AG09319 (cell line): Measurements from ENCODE around the gene RALGPS1.

Source experiments
- DNase-seq: peaks from one replicate; pipeline ENCODE4 v3.0.0-alpha.2; 2010; ENCODE audit warnings: low read depth; ENCODE audit errors: extremely low read depth
- CTCF ChIP-seq: IDR thresholded peaks from 2 replicates; pipeline ENCODE4 v1.5.1; 2011; ENCODE audit warnings: low read depth, mild to moderate bottlenecking, inconsistent platforms, low read length, moderate library complexity

RALGPS1 gene

DNA sequence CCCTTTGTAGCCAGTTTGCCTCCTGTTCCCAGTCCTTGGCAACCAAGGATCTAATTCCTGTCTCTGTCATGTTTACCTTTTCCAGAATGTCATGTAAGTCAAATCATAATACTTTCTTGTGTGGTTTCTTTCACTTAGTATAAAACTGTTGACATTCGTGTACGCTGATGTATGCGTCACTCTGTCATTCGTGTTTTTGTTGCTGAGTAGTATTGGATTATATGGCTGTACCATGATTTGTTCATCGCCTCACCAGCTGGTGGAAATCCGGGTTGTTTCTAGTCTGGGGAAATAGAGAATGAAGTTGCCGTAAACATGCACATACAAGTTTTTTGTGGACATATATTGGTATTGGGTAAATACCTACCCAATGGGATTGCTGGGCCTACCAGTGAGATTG, 110.5 kb downstream of the RALGPS1 start:
- DNase-seq: no peak
- no peak for TF ChIP-seq CTCF

- DNase-seq: no peak
- no peak for TF ChIP-seq CTCF
Observed at GRCh38 chr9:127027694-127028093, 113.1 kb downstream of the RALGPS1 start.

DNA sequence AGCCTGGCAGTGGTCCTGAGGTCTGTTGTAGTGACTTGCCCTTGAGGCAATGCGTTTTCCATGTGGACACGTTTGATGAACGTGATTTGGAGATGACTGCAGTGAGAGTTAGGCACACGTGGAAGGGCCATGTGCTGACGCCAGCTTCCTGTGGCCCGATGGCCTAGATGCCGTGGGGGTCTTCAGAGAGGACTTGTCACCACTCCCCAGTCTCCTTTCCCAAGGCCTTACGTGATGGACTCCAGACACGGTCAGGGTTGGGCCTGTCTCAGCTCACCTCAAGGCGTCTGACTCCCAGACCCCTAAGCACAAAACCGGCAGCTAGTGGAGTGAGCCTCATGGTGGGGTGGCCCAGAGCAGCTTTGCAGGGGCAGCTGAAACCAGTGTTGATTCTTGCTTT, 115.0 kb downstream of the RALGPS1 start:
- no peak for DNase-seq
- TF ChIP-seq CTCF: no peak

GRCh38 chr9:127030814-127031740, 116.5 kb downstream of the RALGPS1 start:
- DNase-seq: no peak
- TF ChIP-seq CTCF: no peak

DNA sequence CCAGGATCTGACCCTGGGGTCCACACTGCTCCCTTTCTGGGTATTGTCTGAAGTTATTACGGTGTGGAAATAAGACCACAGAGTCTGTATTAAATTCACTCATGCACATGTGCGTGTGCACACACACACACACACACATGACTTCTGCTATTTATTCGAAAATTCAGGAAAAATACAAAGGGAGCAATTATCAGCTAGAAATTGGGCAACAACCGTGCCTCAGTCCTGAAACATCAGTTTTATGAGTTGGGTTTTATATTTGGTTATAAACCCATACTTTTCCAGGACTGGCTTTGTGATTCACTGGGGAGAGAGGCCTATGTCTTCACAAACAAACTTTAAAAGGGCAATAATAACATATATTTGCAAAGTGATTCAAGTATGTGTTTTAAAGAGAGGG, 117.7 kb downstream of the RALGPS1 start:
- no peak for TF ChIP-seq CTCF
- no peak for DNase-seq

DNA sequence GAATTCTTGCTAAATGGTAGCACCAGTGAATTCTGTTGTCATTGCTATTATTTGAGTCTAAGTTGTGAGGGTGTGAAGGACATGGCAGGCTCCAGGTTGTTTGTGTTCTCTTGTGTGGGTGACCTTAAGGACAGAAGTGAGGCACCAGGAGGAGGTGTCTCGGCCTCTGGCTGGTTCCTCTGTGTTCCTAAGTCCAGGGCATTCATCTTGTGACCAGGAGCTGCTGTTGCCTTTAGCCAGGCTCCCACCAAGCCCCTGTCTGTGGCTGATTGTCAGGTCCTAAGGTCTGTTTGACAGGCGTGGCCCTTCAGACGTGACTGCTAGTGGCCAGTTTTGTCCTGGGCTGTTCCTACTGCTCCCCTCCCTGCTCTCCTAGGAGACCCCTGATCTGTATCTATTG, 118.5 kb downstream of the RALGPS1 start:
- no peak for DNase-seq
- TF ChIP-seq CTCF: no peak

- TF ChIP-seq CTCF: no peak
Observed at GRCh38 chr9:127033789-127034188, 119.2 kb downstream of the RALGPS1 start.

More at GRCh38 chr9:127033789-127034188, 119.2 kb downstream of the RALGPS1 start:
- DNase-seq: no peak
